MM.1S (cell line): ENCODE data around the gene THAP10.

Source experiments
- CTCF ChIP-seq: fragments of 300-600 bp; sonication (generic); IDR thresholded peaks from 2 replicates; pipeline ENCODE4 v1.5.1; 2016; ENCODE audit warnings: antibody characterized with exemption, low read length, mixed read lengths
- EZH2 ChIP-seq: fragments of 300-600 bp; sonication (generic); optimal IDR thresholded peaks from 2 replicates; pipeline ENCODE3; 2017; ENCODE audit warnings: low read depth, mild to moderate bottlenecking, antibody characterized with exemption, low read length, mixed read lengths
- EZH2phosphoT487 ChIP-seq: fragments of 300-600 bp; sonication (generic); IDR thresholded peaks from 2 replicates; pipeline ENCODE4 v1.6.1; 2018; ENCODE audit warnings: antibody characterized with exemption, low read length

- TF ChIP-seq CTCF (no peak), EZH2 (no peak), EZH2phosphoT487 (no peak)
Measured at GRCh38 chr15:70855764-70856163, 36.5 kb downstream of the THAP10 start.
